Measurements from ENCODE around the gene IRF5. TPM values are rescaled to one million over a fixed set of nuclear protein-coding genes. Genes with fewer than 3 reads are reported as not detected.
A peak's percentile ranks its signal among the peaks of the same experiment; 100 is the strongest.
"Not testable (repeated sequence)": the region's sequence is repeated elsewhere in the genome, so short reads cannot be mapped to it uniquely, and the experiment has no call there.

IRF5 gene
- total RNA-seq, 1 experiment from 2014 or later: 8.8 TPM

- no peaks in the 10 kb centered on the region for H3K36me3 ChIP-seq (ENCODE audit: control insufficient read depth, insufficient read depth, low read length)
- BruUV-seq (replicated peaks): no TSS peak
- DNase-seq (ENCODE audit: low read depth, low spot score): no peak
- in situ Hi-C loops (cut with HindIII; ENCODE audit: low pct_unique_long_range_greater_than_20kb, low sequenced_read_pairs): no loop called here
- H3K27me3 ChIP-seq (ENCODE audit: control insufficient read depth, insufficient read depth, low read length): no peaks in the 10 kb centered on the region
- no peaks in the 10 kb centered on the region; the same call in 1 of the 2 replicates for H3K4me1 ChIP-seq (ENCODE audit: control insufficient read depth, insufficient read depth, low read length)
- intact Hi-C loops (cut with micrococcal nuclease; ENCODE audit: unreplicated experiment): no loop called here
- H3K9me3 ChIP-seq (ENCODE audit: control insufficient read depth, insufficient read depth, low read depth, low read length): no peaks in the 10 kb centered on the region
- H3K27ac ChIP-seq (ENCODE audit: low read length): no peak overlapping the region
- no peak for ATAC-seq
- ChIA-PET CTCF (no interaction called here), POLR2A (no interaction called here)
- TF ChIP-seq SIN3A (IDR thresholded peaks at IDR 0.05; ENCODE audit: borderline replicate concordance, insufficient read depth, low read depth, low read length): no peak
- TF ChIP-seq, protein P1, sequence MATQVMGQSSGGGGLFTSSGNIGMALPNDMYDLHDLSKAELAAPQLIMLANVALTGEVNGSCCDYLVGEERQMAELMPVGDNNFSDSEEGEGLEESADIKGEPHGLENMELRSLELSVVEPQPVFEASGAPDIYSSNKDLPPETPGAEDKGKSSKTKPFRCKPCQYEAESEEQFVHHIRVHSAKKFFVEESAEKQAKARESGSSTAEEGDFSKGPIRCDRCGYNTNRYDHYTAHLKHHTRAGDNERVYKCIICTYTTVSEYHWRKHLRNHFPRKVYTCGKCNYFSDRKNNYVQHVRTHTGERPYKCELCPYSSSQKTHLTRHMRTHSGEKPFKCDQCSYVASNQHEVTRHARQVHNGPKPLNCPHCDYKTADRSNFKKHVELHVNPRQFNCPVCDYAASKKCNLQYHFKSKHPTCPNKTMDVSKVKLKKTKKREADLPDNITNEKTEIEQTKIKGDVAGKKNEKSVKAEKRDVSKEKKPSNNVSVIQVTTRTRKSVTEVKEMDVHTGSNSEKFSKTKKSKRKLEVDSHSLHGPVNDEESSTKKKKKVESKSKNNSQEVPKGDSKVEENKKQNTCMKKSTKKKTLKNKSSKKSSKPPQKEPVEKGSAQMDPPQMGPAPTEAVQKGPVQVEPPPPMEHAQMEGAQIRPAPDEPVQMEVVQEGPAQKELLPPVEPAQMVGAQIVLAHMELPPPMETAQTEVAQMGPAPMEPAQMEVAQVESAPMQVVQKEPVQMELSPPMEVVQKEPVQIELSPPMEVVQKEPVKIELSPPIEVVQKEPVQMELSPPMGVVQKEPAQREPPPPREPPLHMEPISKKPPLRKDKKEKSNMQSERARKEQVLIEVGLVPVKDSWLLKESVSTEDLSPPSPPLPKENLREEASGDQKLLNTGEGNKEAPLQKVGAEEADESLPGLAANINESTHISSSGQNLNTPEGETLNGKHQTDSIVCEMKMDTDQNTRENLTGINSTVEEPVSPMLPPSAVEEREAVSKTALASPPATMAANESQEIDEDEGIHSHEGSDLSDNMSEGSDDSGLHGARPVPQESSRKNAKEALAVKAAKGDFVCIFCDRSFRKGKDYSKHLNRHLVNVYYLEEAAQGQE (IDR thresholded peaks at IDR 0.05; ENCODE audit: insufficient read depth in 1 of 2, low read depth in 2 of 2, low read length in 1 of 2): no peak
- no peak for TF ChIP-seq TCF7L2 (IDR thresholded peaks at IDR 0.05; ENCODE audit: low read depth, low read length)
- TF ChIP-seq POLR2AphosphoS5 (IDR thresholded peaks at IDR 0.05; ENCODE audit: low read depth, low read length): no peak
- TF ChIP-seq CTCF (IDR thresholded peaks at IDR 0.05): no peak
- no peak overlapping the region for H3K4me3 ChIP-seq (ENCODE audit: low read depth in 2 of 2, low read length in 2 of 2)
Observed at GRCh38 chr7:128912281-128912680, 25.4 kb upstream of the IRF5 start.

GRCh38 chr7:128912709-128913495 is 24.8 kb upstream of the IRF5 start:
- DNase-seq (ENCODE audit: low read depth, low spot score); H3K27ac ChIP-seq (ENCODE audit: low read length); H3K9me3 ChIP-seq (ENCODE audit: control insufficient read depth, insufficient read depth, low read depth, low read length); ATAC-seq; CTCF ChIA-PET; BruUV-seq (replicated peaks); POLR2A ChIA-PET; H3K36me3 ChIP-seq (ENCODE audit: control insufficient read depth, insufficient read depth, low read length); in situ Hi-C loops (cut with HindIII; ENCODE audit: low pct_unique_long_range_greater_than_20kb, low sequenced_read_pairs); intact Hi-C loops (cut with micrococcal nuclease; ENCODE audit: unreplicated experiment); H3K27me3 ChIP-seq (ENCODE audit: control insufficient read depth, insufficient read depth, low read length); H3K4me1 ChIP-seq (ENCODE audit: control insufficient read depth, insufficient read depth, low read length); H3K4me3 ChIP-seq (ENCODE audit: low read depth in 2 of 2, low read length in 2 of 2): not testable (repeated sequence)

- no peak for TF ChIP-seq SIN3A (IDR thresholded peaks at IDR 0.05; ENCODE audit: borderline replicate concordance, insufficient read depth, low read depth, low read length)
- H3K27me3 ChIP-seq (ENCODE audit: control insufficient read depth, insufficient read depth, low read length): no peaks in the 10 kb centered on the region
- H3K27ac ChIP-seq (ENCODE audit: low read length): no peak overlapping the region
- no peaks in the 10 kb centered on the region; the same call in 1 of the 2 replicates for H3K4me1 ChIP-seq (ENCODE audit: control insufficient read depth, insufficient read depth, low read length)
- in situ Hi-C loops (cut with HindIII; ENCODE audit: low pct_unique_long_range_greater_than_20kb, low sequenced_read_pairs) (no loop called here), intact Hi-C loops (cut with micrococcal nuclease; ENCODE audit: unreplicated experiment) (no loop called here)
- no peak for DNase-seq (ENCODE audit: low read depth, low spot score)
- no peak overlapping the region for H3K4me3 ChIP-seq (ENCODE audit: low read depth in 2 of 2, low read length in 2 of 2)
- no TSS peak for BruUV-seq (replicated peaks)
- H3K9me3 ChIP-seq (ENCODE audit: control insufficient read depth, insufficient read depth, low read depth, low read length): no peaks in the 10 kb centered on the region
- peak; percentile 19; the same call in 1 of the 2 replicates for ATAC-seq
- CTCF ChIA-PET: no interaction called here
- H3K36me3 ChIP-seq (ENCODE audit: control insufficient read depth, insufficient read depth, low read length): no peaks in the 10 kb centered on the region
- POLR2A ChIA-PET: no interaction called here
Observed at GRCh38 chr7:128913870-128914565, 23.7 kb upstream of the IRF5 start.
